GM21529 (cell line): ENCODE measurements around the gene GUF1.

Source experiments
- ATAC-seq: cut with Tn5 transposase; IDR thresholded peaks from one replicate; pipeline ENCODE4 v1.9.1; 2021; ENCODE audit not compliant: unreplicated experiment

The GUF1 gene, protein sequence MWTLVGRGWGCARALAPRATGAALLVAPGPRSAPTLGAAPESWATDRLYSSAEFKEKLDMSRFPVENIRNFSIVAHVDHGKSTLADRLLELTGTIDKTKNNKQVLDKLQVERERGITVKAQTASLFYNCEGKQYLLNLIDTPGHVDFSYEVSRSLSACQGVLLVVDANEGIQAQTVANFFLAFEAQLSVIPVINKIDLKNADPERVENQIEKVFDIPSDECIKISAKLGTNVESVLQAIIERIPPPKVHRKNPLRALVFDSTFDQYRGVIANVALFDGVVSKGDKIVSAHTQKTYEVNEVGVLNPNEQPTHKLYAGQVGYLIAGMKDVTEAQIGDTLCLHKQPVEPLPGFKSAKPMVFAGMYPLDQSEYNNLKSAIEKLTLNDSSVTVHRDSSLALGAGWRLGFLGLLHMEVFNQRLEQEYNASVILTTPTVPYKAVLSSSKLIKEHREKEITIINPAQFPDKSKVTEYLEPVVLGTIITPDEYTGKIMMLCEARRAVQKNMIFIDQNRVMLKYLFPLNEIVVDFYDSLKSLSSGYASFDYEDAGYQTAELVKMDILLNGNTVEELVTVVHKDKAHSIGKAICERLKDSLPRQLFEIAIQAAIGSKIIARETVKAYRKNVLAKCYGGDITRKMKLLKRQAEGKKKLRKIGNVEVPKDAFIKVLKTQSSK

DNA sequence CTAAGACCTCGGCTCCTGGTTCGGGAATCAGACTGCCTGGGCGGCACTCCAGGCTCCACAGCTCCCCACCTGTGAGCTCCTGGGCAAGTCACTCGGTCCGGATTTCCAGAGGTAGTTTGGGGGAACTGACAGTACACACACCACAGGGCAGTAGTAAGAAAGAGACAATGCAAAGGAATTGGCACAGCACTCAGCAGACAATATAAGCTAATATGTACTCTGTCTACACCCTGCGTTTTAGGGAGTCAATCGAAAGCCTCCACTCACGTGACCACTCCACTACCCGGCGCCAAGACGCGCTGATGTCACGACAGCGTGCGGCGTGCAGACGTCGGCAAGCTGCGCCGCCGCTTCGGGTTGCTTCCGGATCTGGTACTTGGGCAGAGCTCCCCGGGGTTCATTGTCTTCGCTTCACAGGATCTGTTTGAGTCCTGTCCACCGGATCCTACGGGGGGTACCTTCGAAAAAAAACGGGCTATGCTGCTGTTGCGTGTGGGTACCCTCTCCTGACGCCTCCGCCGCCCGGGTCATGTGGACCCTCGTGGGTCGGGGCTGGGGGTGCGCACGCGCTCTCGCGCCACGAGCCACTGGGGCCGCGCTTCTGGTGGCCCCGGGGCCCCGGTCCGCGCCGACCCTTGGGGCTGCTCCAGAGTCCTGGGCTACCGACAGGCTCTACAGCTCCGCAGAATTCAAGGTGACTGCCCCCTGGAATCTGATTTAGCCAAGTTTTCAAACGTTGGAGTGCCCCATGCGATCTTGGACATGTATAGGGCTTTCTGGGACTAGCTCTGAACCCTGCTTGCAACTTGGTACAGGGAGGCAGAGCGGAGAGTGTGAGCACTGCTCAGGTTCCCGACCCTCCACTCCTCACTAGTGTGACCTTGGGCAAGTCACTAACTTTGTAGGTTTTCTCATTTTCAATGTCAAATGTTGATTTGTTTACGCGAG is at the start of gene GUF1:
TSS of gene GUF1 (plus strand) at position 327 of the 948 bp plus-strand sequence. CDS start at position 530, 203 bp downstream.
- peak; percentile 94 for ATAC-seq

DNA sequence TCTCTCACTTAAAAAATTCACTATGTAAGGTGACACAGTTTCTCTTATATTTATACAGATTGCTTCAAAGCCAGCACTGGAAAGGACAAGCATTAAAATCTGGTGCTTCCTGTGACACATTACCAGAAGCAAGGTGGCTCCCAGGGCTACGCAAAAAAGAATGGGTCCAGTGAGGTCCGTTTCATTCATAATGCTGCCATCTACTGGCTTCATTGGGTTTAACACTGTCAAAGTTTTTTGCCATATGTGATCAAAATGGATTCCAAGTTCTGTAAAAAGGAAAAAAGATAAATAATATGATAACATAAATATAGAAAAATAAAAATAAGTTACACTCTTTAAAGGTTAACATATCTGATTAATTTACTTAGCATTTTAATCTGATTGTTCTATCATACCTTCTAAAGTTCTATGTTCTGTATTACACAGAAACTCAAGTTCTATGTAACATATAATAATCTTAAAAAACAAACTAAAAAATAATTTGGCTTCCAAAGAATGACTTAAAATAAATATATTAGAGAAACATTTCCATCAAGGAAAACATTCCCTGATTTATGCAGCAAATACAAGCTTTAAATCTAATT is 48.8 kb upstream of the GUF1 start:
- ATAC-seq: peak; percentile 97

DNA sequence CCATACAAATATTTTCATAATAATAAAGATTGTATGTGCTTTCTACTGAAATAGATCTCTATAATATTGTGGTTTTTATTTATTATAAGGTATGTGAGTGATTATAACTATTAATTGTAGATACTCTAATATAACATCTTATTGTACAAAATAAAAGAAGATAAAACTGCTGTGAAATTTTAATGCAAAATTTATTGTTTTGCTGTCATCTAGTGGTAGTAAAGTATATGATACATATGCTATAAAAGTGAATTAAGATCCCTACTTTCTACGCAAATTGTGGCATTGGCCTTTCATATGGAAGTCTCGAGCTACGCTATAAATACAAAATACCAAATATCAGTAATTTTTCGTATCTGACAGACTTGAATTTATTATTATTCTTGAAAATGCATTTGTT is 46.1 kb upstream of the GUF1 start:
- ATAC-seq: no peak

DNA sequence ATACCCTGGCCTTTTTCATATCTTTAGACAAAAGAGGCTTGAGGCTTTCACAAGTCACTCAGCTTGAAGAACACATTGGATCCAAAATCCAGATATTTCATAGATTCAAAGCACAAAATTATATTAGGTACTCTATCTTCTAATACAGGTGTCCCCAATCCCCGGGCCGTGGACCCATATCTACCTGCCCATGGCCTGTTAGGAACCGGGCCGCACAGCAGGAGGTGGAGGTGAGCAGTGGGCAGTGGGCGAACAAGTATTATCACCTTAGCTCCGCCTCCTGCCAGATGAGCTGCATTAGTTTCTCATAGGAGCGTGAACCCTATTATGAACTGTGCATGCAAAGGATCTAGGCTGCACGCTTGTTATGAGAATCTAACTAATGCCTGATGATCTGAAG is 45.5 kb upstream of the GUF1 start:
- ATAC-seq: no peak

DNA sequence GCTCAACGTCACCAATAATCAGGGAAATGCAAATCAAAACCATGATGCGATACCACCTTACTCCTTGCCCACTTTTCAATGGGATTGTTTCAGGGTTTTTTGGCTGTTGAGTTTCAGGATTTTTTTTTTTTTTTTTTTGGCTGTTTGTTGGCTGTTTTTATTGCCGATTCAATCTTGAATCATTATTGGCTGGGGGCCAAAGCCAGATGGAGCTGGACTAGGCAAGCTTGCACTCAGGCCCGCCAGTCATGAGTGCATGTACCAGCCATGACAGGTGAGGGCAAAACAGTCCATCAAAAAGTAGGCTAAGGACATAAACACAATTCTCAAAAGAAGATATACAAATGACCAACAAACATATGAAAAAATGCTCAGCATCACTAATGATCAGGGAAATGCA is 40.1 kb upstream of the GUF1 start:
- no peak for ATAC-seq

DNA sequence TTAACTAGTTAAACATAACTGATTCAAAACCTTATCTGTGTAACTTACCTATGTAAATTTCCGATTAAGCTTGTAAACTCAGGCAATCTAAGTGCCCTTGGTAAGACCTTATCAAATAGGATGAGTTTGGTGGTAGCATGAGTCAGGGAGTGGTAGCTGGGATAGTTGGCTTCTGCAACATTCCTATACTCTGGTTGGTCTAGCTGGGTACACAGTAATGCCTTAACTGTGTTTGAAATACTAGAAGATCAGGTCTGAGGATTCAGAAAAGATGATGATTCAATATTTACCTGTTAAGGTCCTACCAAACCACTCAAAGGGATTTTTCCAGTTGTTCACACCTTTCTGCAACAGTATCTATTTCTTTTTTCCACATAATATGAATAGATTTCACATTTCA is 32.1 kb upstream of the GUF1 start:
- no peak for ATAC-seq

DNA sequence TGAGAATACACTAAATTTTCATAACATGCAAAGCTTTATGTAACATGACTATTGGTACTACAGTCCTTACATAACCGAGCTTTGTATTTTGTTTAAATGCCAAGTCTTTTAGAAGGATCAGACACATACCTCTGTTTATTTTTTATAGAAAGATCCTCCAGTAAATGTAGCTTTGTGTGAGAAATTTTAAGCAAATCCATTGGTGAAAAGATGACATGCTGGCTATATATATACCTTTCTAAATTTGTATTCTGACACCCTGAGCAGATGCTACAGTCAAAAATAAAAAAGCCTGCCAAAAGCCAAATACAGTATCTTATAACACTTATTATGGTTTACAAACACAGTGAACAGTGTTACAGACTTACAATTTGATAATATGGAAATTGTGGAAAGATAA is 26.8 kb upstream of the GUF1 start, which contains the start of gene YIPF7:
TSS of gene YIPF7 (minus strand) at position 201 of the 400 bp plus-strand sequence. CDS start 1,525 bp downstream, outside the sequence.
- no peak for ATAC-seq

DNA sequence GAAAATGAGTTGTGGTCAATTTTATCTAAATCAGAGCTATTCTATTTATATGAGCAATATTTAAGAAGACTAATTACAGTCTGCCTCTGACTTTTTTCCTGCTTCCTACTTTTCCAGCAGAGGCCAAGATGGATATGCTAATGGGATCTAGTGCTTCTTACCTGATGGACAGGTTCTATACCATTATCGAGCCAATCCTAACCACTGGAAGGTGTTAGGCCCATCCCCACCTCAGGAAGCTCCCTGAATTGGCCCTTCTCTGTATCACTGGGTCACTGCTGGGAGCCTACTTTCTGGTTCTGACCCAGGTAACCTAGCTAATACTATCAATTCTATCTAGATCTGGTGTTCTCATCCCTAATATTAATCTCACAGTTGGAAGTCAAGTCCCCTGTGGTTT is 26.2 kb upstream of the GUF1 start:
- ATAC-seq: no peak

DNA sequence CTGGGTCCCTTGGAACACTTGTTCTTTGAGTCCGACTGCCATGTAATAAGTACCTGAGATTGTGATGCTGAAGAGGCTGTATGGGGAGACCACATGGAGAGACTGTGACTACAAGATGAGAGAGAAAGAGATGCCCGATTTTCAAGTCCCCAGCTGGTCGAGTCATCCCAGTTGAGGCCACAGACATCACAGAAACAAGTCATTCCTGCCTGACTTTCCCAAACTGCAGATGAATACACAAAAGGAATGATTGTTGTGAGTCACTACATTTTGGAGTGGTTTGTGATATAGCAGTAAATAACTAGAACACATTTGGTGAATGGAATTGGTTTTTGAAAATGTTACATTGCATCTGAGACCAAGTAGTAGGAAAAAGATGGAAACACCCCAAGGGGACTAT is 17.8 kb upstream of the GUF1 start:
- ATAC-seq: no peak

DNA sequence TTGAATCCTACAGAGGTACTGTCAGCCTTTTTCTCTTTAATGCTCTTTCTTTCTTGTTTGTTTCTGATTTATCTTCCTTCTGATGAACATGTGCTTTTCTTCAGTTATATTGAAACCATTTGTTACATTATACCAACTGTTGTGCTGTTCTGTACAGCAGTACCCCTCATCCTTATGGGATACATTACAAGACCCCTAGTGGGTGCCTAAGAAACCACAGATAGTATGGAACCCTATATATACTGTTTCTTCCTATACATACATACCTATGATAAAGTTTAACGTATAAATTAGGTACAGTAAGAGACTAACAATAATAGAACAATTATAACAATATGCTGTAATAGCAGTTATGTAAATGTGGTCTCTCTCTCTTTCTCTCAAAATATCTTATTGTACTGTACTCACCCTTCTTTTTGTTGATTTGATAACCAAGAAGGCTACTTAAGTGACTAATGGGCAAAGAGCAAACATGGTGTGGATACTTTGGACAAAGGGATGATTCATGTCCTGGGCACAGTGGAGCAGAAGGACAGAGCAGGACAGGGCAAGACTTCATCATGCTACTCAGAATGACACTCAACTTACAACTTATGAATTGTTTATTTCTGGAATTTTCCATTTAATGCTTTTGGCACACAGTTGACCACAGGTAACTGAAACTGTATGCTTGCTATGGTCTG is 16.1 kb upstream of the GUF1 start:
- no peak for ATAC-seq

DNA sequence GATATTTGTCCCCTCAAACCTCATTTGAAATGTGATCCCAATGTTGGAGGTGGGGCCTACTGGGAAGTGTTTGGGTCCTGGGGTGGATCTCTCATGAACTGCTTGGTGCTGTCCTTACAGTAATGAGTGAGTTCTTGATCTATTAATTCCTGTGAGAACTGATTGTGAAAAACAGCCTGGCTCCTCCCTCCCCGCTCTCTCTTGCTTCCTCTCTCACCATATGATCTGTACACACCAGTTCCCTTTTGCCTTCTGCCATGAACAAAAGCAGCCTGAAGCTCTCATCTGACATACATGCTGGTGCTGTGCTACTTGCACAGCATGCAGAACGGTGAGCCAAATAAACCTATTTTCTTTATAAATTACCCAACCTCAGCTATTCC is 15.6 kb upstream of the GUF1 start:
- ATAC-seq: no peak

DNA sequence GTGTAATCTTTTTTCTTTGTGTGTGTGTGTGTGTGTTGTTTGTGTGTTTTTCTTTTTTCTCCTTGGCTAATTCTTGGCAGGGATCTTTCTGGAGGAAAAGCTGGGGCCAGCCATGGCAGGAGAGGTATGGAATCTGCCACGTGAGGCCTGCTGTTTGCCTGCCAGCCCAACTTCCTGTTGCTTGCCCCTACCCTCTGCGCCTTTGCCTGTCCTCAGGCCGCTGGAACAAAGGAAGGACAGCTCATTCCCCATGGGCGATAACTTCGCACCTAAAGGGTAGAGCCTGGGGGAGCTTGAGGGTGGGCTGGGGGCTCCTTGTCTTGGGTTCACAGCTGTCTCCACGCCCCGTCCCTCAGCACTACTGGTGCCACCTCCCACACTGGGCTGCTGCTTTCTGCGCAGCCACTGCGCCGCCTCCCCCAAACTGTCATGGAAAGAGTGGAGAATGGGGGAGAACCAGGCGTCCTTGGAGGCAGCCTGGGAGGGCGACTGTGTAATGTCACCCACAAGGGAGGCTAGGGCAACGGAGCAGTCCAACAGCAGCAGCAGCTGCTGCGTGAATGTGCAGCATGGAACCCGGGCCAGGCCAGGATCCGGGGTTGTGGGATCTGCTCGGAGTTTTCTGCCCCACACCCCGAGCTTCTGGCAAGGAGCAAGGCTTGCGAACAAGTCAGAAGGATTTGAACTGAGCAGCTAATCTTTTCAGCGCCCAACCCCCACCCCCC is 14.5 kb upstream of the GUF1 start:
- ATAC-seq: no peak

DNA sequence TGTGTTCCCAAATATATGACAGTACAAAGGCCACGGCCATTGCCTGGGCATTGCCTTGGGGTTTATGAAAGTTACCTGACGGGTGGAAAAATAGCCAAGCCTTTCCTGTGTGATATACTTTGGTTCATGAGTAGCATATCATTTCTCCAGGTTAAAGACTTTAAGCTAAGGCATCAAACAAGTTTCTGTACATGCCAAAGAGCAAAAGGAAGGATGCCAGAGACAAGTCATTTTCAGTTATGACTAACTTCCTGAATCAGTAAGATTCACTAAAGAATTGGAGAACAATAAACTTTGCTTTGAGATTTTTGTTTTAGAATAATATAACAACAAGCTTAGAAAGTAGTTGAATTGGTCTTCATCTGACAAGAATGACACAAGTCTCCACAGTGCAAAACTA is 9.7 kb upstream of the GUF1 start:
- ATAC-seq: no peak

DNA sequence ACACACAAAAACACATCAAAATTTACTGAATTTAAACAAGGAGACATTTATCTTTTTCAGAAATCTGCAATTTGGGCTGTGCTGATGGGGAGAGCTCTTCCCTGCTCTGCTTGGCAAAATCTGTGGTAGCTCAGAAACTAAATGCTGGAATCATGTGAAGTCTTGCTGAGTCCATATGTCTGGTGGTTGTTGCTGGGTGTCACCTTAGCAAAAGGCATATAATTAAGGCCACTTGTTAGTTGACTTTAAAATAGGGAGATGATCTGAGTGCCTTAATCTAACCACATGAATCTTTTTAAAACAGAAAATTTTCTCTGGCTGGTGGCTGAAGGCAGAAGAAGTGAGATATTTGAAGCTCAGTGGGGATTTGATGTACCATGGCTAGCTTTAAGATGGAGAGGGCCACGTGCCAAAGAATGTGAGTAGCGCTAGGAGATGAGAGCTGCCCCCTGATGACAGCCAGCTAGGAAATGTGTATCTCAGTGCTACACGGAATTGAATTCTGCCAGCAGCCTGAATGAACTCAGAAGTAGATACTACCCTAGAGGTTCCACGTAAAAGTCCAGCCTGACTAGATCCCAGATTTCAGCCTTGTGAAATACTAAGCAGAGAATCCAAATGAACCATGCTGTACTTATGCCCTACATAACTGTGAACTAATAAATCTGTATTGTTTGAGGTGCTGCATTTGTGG is 7.6 kb upstream of the GUF1 start:
- no peak for ATAC-seq

DNA sequence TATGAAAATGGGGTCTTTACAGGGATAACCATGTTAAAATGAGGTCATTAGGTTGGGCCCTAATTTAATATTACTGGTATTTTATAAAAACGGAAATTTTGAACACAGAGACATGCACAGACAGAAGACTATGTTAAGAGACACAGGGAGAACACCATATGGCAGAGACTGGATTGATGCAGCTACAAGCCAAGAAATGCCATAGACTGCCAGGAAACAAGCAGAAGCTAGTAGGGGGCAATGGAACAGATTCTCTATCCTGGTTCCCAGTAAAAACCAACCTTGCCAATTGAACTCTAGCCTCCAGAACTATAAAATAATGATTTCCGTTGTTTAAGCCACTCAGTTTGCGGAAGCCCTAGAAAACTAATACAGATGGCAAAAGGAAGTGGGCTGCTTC is 6.6 kb upstream of the GUF1 start:
- ATAC-seq: no peak

DNA sequence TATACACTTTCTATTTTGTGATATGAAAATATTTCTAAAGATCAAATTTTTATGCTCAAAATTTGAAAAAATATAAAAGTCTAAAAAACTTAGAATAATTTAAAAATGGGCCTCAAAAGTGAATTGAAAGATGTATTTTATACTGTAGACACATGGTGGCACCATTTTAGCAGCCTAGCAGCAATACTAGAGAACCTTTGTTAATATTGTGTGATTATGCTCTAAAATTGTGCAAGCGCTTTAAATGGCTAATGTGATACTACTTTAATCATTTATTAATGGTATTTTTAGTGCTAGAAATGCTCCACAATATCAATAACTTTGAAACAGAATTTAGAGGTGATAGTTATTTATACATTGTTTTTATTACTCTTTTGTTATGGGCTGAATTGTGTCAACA is 3.7 kb upstream of the GUF1 start:
- ATAC-seq: no peak

DNA sequence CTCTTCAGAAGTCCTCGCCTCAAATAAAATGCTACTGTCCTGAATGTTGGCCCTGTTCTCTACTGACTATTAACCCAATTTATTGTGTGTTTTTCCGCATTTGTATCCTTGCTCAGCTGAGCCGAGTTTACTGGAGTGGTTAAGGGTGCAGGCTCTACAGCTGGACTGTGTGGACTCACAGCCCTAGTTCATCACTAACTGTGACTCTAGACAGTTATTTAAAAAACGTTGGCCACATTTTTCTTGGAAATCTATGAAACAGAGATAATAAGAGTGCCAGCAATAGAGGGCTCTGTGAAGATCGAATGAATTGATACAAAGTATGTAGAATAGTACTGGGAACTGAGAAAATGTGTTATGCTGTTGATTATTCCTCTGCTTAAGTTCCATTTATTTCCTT is 2.9 kb upstream of the GUF1 start:
- ATAC-seq: no peak

DNA sequence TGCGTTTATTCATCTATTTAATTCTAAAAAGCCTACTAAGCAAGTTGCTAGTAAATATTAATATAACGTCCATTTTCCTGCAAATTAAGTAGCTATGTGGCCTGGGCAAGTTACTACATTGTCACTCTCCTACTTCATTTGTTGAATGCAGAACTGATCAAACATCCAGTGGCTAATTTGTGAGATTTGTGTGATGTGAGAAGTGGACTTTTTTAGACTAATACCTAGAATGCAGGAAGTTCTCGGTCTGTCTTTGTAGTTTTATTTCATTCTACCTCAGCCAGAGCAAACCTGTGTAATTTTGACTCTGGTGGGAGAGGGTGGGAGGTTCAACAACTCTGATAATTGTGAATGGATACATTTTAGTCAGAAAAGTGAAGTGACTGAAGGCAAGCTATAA is 840 bp downstream of the GUF1 start:
- ATAC-seq: no peak

DNA sequence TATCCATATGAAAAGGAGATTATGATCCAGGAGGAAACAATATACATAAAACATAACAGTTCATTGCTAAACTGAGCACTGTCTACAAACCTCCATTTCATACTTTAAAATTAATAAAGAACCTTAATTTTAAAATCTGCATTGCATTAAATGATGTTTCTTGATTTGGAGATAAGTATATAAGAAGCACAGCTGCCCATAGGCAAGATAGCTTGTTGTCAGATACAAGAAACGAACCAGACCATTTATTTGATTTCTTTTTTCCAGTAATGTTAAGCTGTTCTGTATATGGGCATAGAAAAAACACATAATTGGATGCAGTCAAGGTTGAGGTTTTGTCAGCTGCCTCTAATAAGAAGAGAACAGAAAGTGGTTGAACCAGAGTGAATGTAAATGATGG is 6.4 kb downstream of the GUF1 start:
- no peak for ATAC-seq
